Measurements from ENCODE around the gene TAL2.

TAL2 gene

GRCh38 chr9:105710638-105711037, 48.4 kb downstream of the TAL2 start:
- DNase-seq: no peak

GRCh38 chr9:105711867-105712266, 49.6 kb downstream of the TAL2 start:
- DNase-seq: no peak

DNA sequence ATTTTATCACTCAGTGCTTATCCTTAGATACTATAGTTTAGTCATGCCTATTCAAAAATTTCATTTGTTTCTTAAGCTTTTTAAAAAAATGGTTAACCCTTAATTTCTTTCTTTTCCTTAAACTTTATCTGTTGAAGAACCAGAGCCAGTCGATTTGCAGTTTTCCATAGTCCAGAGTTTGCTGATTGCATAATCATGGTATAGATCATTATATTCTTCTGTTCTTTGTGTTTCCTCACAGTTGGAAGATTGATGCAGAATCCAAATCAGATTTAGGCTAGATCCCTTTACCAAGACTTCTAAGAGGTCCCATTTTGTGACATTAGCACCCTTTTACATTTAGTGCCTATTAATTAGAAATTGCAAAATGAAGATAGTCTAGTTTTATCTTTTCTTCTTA, 50.0 kb downstream of the TAL2 start:
- no peak for DNase-seq
